T-helper 1 cell treated with Interleukin-12 subunit alpha and Interleukin-12 subunit beta and Interleukin-4 antibody, amounts not matched to agents 30 ng/mL and 1 ng/mL, for 36 hours (primary cell): ENCODE measurements around the gene KRT81. TPM values are rescaled to one million over a fixed set of nuclear protein-coding genes. Genes with fewer than 3 reads are reported as not detected.
"Not testable (repeated sequence)": the region's sequence is repeated elsewhere in the genome, so short reads cannot be mapped to it uniquely, and the experiment has no call there.

Source experiments
- intact Hi-C: fragments of 100-400 bp; cut with micrococcal nuclease; formaldehyde crosslinking; loops from one replicate; pipeline ENCODE4 v1.15.1; 2024
- total RNA-seq: library from RNA; stranded (reverse); gene quantifications from 2 replicates; pipeline ENCODE4 v1.2.3, GENCODE V29; 2022

Gene KRT81
- total RNA-seq, 1 donor from 2014 or later, result not detected

DNA sequence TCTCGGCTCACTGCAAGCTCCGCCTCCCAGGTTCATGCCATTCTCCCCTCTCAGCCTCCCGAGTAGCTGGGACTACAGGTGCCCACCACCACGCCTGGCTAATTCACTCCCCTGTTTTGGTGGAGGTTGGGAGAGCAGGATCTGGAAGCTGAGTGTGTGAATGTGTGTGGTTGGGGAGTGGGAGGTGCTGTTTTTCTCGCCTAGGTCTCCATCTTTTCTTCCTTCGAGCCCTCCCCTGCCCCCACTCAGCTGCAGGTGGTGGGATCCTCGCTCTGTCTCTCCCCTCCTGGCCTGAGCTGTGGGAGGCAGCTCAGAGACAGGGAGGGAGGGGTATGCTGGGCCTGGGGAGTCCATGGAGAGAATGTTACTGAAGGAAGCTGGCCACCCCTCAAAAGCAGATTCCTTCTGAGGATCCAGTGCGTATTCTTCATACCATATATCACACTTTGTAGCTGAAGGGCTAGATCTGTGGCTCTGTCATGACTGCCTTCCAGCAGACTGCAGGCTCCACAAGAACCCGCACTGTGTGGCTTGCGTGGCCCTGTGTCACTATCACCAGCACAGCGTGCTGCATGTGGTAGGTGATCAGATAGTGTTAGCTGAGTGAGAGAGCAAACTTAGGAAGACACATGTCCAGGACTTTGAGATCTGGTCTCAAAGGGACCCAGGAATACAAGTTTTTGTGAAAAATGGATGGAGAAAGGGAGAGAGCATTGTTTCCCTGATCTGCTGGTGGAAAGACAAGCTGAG is 27.1 kb upstream of the KRT81 start:
- intact Hi-C loops, result no loop called here

DNA sequence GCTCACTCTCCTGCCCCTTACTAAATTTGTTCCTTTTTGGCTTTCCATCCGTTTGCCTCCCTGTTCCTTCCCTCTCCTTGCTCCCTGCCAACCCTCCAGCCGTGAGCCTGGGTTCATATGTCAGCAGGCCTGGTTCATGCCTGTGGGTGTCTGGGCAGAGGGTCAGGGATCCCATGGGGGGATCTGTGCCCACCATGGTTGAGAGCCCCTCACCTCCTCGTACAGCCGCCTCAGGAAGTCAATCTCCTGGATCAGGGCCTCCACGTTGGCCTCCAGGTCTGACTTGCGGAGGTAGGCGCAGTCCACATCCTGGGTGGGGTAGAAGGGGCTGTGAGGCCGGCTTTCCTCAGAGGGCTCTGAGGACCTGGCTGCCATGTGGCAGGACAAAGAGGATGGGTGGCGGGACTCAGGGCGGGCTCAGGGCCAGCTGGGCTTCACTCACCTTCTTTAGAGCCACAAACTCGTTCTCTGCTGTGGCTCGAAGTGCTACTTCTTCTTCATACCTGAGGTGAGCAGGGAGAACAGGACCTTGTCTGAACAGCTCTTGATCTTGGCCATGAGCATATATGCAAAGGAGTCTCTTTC is 26.2 kb upstream of the KRT81 start:
- intact Hi-C loops, result no loop called here

DNA sequence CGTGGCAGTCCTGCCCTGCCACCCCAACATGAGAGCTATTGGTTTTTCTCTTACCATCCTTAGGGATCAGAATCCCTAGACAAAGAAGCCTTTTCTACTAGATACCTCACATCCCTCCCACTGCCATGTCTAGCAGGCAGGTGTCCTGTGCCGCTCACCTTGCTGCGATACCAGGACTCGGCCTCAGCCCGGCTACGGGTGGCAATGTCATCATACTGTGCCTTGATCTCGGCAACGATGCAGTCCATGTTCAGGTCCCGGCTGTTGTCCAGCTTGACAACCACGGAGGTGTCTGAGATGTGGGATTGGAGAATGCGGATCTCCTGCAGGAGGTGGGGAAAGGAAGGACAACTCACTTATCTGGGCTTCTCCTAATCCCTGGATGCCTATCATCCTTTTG is 25.4 kb upstream of the KRT81 start:
- intact Hi-C loops, result no loop called here

DNA sequence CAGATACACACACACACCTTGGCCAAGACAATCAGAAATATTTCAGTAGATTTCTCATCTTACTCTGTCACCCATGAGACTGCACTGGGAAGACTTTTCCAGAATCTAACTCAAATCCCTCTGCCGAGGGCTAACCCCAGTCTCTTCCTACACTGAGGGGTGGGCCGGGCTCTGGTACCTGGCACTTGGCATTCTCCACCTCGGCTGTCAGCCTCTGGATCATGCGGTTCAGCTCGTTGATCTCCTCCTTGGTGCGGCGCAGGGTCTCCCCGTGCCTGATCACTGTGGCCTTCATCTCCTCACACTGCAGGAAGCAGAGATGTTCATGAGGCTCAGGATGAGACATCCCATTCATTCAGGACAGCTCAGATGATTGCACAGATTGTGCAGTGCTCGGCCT is 25.0 kb upstream of the KRT81 start:
- intact Hi-C loops, result no loop called here

DNA sequence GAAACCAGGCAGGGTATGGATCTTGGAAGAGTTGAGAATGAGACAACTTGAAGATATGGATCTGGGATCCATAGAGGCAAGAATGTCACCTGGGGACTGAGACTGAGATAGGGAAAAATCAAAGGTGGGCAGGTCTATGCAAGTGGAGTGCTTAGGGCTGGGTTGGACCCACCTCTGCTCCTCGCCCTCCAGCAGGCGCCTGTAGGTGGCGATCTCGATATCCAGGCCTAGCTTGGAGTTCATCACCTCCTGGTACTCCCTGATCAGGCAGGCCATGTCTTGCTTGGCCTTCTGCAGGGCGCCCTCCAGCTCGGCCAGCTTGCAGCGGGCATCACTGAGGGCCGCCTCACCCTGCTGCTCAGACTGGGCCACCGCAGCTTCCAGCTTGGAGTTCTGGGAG is 24.4 kb upstream of the KRT81 start:
- intact Hi-C loops, result not testable (repeated sequence)

DNA sequence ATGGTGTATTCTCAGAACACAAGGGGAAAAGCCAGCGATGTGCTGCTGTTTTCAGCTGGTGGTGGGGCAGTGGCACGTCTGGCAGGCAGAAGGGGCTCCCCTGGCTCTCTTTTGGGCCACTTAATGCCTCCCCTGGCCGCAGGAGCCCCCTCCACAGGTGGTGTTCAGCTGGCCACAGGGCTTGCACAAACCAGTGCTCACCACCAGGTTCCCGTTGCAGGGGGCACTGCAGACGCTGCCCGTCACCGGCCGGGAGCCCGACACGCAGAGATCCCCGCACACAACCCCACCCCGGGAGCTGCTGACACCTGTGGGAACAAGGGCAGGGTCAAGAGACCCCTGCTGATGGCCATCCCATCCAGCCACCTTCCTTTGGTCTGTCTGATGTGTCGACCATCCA is 23.2 kb upstream of the KRT81 start:
- intact Hi-C loops, result no loop called here

DNA sequence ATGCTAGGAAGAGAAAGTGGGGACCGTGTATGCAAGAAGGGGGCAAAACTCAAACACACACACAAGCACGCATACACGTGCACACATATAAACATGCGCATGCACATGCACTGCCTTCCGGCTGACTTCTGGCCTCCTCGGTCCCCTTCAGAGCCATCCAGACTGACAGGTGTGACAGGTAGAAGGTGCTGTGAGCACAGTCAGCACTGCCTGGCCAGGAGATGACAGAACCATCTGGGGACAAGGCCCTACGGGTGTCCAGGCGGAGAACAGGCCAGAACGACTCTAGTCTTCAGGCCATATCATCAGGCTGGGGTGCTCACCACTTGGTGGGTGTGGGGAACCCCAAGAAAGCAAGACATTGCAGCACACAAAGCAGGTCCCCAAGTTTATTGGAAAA is 22.6 kb upstream of the KRT81 start:
- intact Hi-C loops, result no loop called here

DNA sequence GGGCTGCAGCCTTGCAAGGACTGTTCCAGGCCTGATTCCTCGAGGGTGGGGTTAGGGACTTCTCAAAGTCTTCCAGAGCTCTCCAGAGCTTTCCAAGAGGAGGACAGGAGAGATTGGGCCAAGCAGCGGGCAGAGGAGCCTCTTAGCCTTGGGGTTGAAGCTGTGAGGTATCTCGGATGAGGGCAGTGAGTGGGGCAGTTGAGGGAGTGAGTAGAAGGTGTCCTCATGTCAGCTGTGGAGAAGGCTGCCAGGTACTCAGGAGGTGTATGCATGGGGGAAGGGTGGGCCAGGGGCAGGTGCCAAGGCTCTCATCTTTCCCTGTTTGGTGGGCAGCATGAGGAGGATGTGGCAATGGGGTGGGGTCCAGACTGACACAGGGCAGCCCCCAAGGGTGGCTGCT is 22.1 kb upstream of the KRT81 start:
- intact Hi-C loops, result no loop called here

DNA sequence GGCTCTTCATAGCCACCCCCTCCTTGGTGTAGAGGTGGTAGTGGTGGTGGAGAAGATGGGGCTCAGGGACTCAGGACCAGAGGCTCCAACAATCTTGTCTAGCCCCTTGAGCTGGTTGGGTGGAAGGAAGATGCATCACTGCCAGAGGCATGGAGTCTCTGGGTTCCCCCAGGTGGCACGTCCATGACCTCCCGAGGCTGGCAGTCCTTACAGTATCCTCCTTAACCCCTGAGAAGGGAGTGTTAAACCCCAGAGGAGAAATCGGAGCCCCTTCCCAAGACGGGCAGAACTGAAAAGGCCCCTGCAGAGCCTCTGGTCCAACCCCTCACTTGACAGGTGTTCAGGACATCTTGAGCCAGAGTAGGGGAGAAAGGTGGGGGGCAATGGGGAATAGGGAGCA is 20.8 kb upstream of the KRT81 start:
- intact Hi-C loops, result no loop called here

DNA sequence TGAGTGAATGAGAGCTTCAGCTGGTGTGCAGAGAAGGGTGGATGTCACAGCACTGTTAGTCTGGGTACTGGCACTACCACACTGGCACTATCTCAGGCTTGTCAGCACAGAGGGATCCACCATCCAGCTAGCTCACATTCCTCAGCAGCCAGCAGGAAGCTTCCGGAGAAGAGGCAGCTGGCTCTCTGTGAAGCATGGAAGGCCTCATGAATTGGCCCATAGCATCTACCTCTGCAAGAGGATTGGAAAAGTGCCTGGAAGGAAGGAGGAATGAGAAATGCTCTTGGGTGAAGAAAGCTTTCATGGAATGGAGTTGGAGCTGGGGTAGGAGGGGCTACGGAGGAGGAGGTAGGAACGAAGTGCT is 19.9 kb upstream of the KRT81 start:
- intact Hi-C loops, result no loop called here

DNA sequence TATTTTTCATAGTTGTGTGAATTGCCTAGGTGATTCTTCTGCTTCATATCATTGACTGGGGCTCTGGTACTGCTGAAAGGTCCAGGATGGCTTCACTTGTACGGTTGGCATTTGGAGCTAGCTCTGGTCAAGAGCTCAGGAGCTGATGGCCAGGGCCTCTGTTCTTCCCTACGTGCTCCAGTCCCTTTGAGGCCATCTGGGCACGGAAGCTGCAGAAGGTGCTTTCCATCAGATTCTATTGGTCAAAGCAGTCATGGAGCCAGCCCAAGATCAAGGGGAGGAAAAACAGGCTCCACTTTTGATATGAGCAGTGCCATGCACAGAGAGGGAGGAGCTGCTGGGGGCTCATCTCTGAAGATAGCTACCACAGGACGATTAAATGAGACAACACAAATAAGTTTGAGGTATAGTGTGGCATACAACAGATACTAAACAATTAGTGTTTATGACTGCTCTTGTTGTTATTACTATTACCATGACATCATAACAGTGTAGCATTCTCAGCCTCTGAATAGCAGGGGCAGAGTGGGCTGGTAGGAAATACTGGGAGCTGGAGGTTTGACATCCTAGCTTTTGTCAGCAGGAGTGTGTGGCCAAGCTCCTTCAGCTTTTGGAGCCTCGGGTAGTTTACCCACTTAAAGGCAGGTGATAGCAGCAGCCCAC is 19.4 kb upstream of the KRT81 start:
- intact Hi-C loops, result no loop called here

DNA sequence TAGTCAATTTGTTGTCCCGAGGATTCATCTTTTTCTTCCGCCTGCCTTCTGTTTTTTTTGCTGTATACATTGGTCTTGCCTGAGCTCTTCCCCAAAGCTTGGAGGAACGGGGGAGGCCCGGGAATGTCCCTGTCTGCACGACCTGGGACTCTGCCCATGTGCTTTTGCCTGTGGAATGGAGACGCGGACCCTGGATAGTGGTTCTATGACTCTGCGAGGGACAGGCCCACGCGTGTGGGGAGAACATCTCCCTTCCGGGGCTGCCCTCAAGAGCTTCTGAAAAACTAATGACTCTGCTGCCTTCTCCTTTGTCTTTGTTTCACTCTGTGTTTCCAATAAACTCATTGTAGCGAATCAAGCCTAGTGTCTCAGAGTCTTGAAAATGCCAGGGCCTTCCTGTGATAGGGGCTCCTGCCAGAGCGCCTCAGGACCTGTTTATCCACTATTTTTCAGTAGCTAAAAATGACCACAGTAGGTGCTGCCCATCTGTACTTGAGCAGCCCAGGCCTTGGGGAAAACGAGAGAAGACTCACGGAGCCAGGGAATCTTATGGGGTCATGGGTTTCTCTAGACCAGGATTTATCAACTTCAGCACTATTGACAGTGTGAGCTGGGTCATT is 17.6 kb upstream of the KRT81 start:
- intact Hi-C loops, result no loop called here

DNA sequence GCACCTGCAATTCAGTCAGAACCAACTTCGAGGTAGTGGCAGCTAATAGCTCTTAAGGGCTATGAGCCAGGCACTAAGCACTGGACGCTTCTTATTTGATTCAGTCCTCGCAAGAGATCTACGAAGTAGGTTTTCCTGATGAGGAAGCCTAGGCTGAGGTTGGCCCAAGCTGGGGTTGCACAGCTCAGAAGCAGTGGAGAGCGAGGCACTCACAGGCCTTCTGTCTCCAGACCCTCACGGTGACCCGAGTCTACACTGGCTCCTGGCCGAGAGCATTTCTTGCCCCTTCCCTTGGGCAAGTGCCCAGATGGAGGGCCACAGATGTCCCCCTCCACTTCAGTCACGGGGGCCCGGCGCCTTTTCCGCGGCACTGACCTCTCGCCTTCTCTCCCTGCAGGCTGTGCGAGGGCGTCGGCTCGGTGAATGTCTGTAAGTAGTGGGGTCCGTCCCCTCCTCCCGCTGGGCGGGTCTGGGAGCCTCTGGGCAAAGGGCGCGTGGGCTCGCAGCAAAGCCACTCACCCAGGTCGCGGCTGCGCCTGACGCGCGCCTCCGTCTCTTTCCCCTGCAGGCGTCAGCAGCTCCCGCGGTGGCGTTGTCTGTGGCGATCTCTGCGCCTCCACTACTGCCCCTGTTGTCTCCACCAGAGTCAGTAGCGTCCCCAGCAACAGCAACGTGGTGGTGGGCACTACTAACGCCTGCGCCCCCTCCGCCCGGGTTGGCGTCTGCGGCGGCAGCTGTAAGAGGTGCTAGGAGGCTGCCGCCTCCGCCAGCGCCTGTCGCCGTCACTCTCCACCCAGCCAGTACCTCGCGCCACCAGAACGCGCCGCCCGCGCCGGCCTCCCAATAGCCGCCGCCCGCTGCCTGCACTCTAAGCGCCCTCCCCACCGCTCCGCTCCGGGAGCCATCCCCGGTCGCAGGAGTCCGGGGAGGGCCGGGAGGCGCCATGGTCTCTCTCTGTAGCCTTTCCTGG is 16.8 kb upstream of the KRT81 start:
- intact Hi-C loops, result no loop called here

DNA sequence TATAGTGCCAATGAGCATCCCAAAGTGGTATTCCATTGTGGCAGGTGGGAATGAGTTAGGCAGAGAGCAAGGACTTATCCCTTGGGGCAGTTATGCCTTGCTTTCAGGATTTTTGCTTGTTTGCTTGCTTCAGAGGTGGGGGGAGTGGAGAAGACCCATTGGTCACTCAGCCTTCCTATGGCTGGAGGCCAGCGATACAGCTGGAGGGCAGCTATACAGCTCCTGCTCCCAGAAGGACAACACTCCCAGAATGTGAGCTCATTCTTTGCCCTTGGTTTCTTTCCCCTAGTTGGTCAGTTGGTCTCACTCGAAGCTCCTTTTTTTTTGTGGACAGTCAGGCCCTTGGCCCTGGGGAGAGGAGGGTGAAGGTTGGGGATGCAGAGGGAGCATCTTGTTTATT is 15.4 kb upstream of the KRT81 start:
- intact Hi-C loops, result no loop called here

DNA sequence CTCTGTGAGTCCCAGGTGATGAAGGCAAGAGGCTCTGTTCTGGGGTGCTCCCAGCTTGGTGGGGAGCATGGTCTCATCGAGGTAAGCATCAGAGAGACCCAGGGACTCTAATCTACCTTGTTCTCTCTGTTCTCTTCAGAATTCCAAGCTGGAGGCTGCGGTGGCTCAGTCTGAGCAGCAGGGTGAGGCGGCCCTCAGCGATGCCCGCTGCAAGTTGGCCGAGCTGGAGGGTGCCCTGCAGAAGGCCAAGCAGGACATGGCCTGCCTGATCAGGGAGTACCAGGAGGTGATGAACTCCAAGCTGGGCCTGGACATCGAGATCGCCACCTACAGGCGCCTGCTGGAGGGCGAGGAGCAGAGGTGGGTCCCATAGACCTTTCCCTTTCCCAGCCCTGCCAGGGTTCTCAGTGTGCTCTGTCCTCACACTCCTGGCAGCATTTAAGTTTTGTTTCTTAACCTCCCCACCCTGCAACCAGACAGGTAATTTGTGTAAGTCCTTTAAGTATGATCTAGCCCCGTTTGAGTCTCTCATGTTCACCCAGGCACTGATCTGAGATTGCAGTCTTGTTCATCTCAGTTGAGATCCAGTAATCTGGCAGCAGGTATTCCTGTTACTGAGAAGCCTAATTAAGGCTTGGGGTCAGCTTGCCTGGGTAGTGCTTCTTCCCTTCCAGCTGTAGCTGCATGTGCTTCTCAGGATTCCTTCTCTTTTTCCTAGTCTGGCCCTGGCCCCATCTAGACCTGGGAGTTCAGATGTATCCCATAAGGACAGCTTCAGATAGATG is 14.8 kb upstream of the KRT81 start:
- intact Hi-C loops, result no loop called here

DNA sequence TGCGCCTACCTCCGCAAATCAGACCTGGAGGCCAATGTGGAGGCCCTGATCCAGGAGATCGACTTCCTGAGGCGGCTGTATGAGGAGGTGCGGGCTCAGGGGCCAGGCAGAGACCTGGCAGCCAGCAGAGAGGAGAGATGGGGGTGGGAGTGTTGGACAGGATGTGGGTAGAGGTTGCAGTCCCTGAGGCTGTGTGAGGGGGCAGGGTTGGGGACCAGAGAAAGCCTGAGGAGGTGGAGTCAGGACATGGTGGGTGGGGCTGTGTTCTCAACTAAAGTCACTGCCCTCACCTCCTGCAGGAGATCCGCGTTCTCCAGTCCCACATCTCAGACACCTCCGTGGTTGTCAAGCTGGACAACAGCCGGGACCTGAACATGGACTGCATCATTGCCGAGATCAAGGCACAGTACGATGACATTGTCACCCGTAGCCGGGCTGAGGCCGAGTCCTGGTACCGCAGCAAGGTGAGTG is 13.6 kb upstream of the KRT81 start:
- intact Hi-C loops, result not testable (repeated sequence)

DNA sequence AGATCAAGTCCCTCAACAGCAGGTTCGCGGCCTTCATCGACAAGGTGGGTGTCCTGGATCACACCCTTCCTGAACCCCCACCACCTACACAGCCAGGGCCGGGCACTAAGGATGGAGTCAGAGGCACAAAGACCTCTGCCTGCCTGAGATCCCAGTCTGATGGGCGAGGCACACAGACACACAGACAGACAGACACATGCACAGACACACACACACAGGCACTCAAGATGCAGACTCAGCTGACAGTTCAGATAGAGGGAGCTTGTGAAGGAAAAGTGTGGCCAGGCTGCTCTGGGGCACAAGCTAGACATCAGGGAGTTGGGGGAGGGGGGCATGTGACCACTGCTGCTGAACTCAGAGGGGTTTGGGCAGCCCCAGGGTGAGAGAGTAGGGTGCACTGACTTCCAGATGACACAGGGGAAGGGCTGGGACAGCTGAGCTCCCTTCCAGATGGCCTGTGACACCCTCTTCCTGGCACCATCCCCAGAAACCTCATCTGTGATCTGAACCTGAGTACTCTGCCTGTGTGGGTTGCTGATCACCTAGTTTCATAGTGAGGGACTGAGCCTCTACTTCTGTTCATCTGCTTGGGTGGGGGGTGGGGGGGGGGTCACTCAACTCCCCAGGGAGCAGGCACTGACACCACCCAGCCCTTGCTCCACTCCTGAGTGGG is 11.0 kb upstream of the KRT81 start:
- intact Hi-C loops, result not testable (repeated sequence)

DNA sequence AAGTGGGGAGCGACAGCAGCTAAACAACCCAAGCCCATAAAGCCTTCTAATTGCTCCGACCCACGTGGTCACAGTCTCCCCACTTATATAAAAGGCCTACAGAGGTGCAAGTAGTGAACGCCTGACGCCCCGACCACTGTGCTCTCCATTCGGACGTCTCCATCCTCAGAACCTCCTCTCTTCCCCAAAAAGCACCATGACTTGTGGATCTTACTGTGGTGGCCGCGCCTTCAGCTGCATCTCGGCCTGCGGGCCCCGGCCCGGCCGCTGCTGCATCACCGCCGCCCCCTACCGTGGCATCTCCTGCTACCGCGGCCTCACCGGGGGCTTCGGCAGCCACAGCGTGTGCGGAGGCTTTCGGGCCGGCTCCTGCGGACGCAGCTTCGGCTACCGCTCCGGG is 10.4 kb upstream of the KRT81 start:
- intact Hi-C loops, result not testable (repeated sequence)

DNA sequence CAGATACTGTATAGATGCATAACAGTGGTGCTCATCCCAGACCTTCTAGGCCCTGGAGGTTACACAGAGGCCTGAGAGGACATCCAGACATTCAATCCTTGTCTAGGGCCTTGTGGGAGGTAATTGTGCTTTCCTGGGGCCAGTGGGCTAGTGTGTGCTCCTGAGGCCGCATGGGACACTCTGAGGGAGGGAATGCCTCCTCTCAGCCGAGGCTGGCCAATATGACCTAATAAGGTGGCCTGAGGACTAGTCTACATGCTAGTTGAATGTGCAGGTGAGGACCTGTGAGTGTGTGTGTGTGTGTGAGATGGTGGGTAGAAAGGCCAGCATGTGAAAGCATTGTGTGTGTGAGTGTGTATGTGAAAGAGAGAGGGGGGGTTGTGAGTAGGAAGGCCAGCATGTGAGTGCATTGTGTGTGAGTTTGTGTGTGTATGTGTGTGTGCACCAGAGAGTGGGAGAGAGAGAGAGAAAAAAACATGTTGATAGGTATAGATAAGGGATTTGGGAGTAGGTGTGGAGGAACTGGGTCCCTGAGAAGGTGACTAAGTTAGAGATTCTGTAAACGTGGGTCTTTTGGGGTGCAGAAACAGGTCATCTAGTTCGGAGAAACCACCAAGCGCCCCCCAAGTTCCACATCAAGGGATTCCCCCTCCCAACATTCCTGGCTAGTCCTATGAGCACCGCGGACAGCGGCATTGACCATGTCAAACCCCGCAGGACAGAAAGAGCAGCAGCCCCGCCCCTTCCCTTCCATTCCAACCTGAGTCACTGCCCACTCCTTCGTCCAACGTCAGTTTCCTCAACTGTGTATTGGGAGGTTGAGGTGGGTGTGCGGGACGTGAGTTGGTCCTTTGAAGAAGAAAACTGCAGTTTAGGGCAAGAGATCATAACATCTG is 9.7 kb upstream of the KRT81 start:
- intact Hi-C loops, result no loop called here
